Inflammatory macrophage treated with lipopolysaccharide for 4 hours (primary cell): ENCODE measurements around the gene TOMM5.

ENCODE experiments used
- DNase-seq: peaks from one replicate; pipeline ENCODE4 v3.0.0-alpha.2; 2020

Gene TOMM5

DNA sequence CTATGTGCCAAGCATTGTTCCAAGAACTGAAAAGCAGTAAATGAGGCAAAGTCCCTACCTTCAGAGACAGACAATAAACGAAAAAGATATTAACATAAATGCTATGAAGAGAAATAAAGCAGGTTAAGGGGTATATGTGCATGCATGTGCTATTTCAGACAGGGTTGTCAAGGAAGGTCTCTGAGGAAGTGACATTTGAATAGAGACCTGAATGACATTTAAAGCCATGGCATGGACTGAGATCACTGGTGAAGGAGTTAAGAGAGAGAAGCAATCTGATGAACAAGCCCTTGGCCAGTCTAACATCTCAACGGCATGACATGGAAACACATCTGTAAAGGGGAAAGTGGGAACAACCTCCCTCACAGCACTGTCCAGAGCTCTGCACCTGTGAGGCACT lies 30.7 kb downstream of the TOMM5 start:
- no peak for DNase-seq

DNA sequence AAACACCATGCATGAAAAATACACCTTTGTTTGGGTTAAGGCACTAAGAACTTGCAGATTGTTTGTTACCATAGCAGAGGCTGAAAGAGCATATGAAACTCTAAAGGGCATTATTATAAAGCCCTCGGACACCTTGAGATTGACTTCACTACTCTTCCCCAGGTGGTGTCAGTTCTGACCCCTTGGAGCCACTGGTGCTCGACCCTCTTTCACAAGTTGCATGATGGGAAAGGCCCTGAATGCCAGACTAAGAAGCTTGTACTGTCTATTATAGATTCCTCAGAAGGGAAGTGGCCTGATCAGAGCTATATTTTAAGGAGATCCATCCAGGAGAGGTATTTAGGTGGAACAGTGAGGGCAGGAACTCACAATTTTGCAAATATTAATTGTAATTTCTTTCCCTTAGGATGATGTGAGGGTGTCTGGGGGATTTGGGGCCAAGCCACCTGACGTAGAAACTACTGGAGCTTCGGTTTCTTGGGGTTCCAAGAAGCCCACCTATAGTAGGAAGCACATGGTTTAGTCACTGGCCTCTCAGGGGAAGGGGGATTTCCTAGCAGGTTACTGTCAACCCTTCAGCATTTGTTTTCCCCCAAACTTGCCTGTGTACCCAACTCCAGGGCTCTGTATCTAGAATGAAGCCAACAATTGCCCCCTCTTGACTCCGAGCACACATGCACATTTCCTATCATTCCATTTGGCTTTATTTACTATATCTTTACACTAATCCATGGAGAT lies 32.4 kb downstream of the TOMM5 start:
- DNase-seq, result no peak

DNA sequence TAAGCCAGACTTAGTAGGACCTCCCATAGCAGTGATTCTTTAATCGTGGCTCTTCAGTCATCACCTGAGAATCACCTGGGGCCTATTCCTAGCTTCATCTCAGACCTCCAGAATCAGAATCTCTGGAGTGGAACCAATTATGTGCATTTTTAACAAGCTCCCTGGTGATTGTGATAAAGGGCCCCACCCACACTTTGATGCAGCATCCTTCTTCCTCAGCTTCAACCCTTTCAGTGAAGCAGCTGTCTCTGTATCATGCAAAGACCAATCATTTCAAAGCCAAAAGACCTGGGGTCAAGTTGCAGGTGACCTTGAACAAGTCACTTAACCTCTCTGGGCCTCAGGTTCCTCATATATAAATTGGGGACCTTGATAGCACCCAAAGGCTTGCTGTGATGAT lies 33.3 kb downstream of the TOMM5 start:
- DNase-seq, result no peak

DNA sequence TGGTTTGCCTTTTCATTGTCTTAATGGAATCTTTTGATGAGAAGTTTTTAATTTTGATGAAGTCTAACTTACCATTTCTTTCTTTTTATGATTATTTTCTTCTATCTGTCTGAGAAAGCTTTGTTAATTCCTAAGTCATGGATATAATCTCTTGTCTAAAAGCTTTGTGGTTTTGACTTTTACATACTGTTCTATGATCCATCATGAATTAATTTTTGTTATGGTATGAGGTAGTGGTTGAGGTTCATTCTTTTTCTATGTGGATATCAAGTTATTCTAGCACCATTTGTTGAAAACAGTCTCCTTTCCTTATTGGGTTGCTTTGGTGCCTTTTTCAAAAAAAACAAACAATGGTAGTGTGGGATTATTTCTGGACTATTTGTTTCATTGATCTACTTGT lies 36.6 kb downstream of the TOMM5 start:
- no peak for DNase-seq

DNA sequence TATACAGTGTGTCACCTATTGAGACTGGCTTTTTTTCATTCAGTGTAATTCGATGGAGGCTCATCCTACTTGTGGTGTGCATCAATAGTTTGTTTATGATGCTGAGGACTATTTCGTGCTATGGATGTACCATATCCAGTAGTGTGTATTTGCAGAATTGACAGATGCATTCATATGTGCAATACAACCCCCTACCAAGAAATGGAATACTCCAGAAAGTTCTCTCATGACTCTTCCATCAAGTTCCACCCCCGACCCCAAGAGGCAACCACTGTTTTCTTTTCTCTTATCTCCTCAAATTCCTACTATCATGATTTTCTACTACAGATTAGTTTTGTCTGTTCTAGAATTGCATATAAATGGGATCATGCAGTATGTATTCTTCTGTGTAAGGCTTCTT lies 38.1 kb downstream of the TOMM5 start:
- no peak for DNase-seq

DNA sequence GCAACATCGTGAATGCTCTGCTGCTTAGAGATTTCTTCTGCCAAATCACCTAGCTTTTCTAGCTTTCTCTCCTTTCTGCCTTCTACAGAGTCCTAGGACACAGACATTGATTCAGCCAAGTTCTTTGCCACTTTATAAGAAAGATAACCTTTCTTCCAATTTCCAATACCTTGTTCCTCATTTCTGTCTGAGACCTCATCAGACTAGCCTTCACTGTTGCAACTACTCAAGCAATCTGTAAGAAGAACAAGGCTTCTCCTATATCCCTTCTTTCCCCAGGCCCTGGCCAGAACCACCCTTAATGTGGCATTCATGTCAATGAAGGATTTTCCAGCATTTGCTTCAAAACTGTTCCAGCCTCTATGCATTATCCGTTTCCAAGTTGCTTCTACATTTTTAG lies 40.5 kb downstream of the TOMM5 start:
- DNase-seq, result peak; percentile 46

DNA sequence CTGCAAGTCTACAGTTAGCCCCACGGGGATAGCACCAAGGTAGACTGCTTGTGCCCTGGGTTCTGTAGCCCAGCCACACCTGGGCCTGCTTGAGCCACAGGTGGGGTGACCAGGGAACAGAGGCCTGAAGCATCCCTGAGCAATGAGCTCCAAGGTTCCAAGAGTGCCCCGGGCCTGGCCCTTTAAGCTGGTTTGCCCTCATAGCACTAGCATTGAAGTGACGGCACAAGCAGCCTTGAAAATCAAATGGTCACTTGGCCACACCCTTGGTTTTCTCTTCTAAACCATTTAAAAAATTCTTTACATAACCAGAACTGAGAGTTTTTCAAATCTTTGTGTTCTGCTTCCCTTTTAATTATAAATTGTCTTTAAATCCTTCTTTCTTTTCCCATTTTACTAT lies 40.9 kb downstream of the TOMM5 start:
- DNase-seq, result no peak

DNA sequence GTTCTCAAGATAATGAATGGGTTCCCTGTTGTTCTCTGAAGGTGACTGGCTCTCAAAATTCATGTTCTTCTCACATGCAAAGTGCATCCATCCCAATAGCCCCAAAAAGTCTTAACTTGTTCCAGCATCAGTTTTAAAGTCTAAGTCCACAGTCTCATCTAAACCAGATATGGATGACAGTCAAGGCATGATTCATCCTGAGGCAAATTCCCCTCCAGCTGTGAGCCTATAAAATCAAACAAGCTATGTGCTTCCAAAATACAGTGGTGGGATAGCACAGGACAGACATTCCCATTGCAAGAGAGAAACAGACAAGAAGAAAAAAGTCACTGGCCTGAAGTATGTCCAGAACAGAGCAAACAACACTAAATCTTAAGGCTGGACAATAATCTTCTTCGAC lies 41.6 kb downstream of the TOMM5 start:
- DNase-seq, result no peak

DNA sequence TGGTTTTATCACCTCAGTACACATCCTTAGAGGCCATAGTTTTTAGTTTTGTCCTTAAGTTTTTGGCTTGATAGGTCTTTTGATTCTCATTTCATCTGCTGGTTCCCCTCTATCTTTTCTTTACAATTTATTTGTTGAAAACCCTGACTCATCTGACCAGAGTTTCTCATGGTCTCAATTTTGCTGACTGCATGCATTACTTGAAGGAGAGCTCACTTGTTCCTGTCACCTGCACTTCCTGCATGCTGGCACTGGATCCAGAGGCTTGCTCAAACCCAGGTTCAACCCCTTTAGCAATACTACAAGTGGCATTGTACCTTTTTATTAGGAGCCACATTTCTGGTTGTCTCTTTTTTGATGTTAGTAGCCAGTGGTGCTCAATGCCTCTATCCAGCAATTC lies 42.9 kb downstream of the TOMM5 start:
- DNase-seq, result no peak

DNA sequence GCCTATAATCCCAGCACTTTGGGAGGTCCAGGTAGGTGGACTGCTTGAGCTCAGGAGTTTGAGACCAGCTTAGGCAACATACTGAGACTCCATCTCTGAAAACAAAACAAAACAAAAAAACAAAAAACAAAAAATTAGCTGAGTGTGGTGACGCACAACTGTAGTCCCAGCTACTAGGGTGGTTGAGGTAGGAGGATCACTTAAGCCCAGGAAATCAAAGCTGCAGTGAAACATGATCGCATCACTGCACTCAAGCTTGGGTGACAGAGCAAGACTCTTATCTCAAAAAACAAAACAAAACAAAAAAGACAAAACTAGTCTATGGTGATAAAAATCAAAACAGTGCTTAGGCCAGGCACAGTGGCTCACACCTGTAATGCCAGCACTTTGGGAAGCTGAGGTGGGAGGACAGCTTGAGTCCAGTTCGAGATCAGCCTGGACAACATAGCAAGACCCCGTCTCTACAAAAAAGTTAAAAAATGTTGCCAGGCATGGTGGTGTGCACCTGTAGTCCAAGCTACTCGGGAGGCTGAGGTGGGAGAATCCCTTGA lies 45.0 kb downstream of the TOMM5 start:
- no peak for DNase-seq

DNA sequence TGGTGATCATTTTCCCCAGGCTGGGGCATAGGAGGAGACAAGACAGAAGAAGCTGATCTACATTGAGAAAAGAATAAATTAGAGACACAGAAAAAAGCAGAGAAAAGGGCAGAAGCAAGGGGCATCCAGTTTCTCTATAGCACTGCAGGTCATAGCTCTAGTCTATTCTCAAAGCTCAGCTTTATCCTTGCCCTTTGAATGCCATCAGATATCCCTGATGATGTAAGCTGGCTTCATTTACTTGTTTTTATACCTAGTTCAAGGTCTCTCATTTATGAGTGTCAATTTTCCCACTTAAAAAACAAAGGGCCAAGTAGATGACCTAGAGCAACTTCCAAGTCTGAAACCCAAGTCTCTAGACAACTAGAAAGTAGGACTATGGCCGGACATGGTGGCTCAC lies 48.9 kb downstream of the TOMM5 start:
- DNase-seq, result no peak

DNA sequence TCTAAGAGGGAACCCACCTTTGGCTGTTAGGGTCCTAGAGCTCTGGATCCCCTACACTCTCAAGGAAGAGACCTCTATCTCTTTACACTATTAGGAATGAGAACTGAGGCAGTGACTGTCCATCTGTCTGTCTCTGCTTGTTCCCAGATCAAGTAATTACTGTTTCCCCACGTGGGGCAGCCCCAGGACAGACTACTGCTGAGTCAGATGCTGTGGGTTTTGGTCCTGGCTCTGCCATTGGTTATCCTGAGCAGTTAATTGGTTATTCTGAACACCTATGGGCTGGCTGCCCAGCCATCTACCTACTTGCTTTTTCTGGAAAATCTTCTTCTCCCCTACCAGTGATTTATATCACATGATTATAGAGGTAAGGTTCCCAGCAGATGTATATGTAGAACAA lies 49.5 kb downstream of the TOMM5 start:
- no peak for DNase-seq

DNA sequence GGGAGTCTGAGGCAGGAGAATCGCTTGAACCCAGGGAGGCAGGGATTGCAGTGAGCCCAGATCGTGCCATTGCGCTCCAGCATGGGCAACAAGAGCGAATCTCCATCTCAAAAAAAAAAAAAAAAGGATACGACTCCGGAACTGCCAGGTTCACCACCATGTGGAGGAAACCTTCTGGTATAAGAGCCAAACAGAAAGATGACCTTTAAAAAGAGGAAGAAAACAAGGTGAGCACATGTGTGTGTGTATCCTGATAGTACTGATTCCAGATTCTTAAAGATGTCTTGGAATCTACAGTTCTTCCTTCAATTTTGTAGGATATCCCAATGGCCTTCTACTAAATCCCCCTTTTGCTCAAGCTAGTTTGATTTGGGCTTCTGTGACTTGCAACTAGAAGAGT lies 49.9 kb downstream of the TOMM5 start:
- no peak for DNase-seq

DNA sequence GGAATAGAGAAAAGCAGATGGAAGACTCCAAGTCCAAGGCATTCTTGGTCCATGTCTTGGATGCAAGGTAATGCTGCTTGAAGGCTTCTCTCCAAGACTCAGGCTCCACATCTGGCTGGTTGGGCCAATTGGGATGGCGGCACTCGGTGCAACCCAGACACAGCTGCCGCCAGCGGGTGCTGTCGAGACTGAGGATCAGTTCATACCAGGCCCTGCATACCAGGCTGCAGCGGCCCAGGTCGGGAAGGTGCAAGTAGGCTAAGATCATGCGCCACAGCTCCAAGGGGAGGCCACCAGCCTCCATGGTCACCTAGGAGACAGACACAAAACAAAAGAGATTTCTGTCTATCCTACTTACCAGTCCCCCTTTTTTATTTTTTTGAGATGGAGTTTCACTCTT lies 50.9 kb downstream of the TOMM5 start:
- no peak for DNase-seq

DNA sequence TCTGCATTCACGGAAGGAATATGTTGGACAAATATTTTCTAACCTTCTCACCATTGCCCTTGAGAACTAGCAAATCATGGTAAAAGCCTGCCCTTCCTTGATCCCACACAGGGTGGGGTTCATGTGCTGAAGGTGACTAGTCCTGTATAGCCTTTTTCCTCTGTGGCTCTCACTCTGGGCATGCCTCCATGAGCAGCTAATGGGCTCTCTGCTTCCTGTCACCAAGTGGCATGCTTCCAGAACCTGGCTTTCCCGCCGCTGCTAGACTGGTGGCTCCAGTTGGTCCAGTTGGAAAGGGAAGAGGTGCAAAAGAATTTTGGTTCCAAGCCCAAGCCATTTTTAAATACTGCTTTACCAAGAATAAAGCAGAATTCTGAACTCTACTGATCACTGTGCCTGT lies 51.8 kb downstream of the TOMM5 start:
- no peak for DNase-seq

DNA sequence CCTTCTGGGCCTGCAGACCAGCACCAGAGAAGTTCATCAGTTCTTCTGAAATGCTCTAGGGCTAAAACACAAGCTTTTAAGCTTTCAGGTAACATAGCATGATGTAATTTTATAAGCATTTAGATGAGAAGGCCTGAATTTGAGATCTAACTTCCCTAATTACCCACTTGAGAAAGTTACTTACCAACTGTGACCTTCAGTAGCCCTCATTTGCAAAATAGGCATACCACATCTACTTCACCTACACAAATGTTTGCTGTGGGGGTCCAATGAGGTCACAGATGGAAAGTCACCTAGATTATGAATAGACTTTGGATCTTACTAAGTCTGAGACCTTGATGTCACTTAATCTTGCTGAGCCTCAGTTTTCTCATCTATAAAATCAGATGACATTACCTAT lies 52.8 kb downstream of the TOMM5 start:
- no peak for DNase-seq
